GM18511 (cell line): ENCODE results near the gene PPP2R2C.

Experiments
- ATAC-seq: cut with Tn5 transposase; IDR thresholded peaks from one replicate; pipeline ENCODE4 v1.9.1; 2021; ENCODE audit warnings: mild to moderate bottlenecking, moderate library complexity; ENCODE audit not compliant: unreplicated experiment

PPP2R2C gene

DNA sequence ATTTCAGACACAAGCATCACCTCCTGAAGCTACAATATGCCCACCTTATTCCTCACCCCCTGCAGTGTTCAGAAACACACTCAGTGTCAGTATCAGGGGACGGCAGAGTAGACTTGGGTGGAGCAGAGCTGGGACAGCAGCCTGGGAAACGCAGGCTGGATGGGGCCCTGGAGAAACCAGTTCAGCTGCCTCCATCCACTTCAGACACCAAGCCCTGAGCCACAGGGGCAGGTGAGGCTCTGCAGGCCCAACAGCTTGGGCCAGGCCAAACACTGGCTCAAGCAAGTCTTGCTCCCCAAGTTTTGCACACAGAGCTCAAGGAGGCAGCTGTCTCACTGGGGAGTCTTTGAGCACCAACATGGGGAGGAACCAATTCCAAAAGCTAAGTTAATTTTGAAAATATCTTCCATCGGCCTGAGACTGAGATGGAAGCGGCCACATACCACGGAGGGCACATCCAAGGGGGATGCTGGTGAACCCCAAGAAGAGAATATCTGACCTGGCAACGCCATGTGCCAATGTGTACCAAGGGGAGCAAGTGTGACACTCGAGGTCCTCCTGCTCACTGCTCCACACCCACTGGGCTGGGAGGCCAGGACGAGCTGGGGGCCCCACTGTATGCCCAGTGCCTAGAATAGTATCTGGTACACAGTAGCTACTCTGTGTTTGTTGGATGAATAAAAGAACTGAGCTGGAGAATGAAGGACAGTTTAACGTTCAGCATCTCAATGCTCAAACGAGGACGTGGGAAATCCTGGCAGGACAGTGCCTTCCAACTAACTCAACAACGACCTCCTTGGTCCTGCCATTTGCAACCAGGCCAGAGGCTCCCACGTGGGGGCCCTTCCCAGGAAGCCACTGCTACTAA lies 45.6 kb downstream of the PPP2R2C start:
- no peak for ATAC-seq

DNA sequence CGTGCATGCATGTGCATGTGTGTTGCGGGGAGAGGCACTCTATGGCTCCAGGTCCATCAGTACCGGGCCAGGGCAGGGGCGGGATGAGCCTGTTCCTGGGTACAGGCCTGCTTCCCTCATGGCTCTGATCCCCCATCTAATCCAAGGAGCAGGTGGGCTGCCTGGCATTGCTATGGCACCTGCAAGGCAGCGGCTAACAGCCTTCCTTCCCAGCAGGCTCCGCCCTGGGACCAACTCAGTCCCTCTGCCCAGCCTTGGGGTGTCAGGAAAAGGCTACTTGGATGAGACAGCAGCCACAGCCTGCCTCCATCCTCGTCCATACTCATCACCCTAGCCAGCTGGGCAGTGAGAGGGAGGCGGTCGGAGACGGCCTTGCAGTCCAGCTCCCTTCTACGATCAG lies 46.5 kb downstream of the PPP2R2C start:
- no peak for ATAC-seq

DNA sequence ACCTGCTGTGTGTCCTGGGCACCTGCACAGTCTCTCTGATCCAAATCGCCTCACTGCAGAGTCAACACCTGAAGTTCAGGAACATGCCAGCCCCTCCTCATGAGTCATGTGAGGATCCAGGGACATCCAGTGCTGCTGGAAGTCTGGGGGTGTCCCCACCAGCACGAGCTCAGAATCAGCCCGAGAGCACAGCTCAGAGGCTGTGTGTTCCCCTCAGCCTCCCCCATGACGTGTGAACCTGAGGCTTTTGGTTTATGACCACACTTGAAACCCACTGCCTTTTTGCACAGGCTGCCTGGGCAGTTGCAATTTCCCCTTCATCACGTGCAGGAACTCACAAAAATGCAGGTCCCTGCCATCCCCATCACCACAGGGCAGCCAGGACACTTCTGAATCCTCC lies 47.1 kb downstream of the PPP2R2C start:
- peak; percentile 48 for ATAC-seq

DNA sequence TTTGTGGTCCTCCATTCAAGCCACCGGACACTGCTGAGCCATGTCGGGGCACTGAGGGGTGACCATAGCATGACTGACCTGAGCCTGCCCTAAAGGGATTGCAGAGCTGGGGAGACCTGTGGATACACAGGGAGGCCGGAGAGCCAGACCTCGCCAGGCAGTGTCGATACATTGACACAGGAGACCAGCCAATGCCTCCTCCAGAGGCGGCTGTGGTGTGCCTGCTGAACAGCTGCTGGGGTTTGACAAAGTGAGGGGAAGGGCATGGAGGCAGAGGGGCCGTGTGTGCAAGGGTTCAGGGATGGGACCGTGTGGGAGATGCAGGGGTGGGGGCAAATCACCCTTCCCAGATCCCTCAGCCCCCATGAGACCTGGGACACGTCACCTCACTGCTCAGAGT lies 48.0 kb downstream of the PPP2R2C start:
- ATAC-seq, result no peak

DNA sequence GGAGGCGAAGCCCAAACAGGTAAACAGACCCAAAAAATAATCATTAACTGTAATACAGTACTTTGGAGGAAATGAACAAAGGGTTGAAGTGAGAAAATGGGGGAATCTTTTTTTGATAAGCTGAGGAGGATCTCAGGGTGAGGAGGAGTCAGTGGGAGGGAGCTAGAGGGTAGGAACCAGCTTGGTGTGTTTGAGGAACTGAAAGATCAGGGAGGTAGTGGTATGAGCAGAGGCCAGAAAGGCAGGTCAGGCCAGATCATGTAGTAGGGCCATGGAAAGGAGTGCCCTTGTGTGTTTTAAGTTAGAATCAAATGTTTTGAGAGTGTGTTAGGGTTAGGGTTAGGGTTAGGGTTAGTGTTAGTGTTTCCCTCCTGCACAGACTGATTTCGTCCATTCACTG lies 48.8 kb downstream of the PPP2R2C start:
- peak; percentile 99 for ATAC-seq

DNA sequence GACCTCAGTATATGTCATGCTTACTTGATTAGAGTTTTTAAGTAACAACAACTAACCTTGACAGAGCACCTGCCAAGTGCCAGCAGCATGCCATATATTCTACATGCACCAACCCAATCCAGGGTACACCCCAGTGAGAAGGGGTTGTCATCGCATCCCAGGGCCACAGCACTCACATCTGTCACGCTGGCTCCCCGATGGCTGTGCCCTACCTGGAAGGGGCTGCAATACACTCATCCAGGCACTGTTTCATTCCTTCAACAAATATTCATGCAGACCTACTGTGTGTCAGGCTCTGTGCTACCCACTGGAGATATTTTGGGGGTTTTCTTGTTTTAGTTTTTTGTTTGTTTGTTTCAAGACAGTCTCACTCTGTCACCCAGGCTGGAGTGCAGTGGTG lies 49.5 kb downstream of the PPP2R2C start:
- no peak for ATAC-seq

DNA sequence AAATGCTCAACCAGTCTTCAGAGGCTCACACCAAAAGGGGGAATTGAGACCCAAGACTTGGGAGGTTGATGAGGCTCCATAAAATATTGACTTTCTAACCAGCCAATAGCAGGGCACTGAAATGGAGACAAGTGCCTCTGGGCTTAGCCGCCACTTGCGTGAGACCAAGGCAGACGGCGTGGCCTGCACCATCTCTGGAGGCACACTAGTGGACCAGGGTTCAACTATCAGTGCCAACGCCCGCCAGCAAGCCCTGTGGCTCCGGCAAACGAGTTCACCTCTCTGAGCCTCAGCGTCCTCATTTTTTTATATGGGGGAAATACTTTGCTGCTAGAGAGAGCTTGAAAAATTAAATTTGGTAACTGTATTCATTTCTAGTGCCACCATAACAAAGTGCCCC lies 50.3 kb downstream of the PPP2R2C start:
- no peak for ATAC-seq

DNA sequence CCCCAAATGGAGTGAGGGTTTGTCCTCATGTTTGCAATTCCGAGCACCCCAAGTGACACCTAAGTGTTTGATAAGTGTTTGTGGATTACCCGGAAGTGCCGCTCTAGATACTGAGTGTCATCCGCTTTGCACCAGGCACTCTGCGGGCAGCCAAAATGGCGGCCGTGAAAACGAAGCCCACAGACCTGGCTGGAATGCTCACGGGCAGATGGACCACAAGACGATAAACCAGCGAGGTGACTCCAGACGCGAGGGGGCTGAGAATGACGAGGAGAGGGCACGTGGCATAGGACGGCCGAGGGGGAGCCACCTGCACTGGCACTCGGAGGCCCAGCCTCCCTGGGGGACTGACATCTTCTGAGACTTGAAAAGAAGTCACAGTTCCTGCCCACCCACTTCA lies 51.0 kb downstream of the PPP2R2C start:
- ATAC-seq, result no peak

DNA sequence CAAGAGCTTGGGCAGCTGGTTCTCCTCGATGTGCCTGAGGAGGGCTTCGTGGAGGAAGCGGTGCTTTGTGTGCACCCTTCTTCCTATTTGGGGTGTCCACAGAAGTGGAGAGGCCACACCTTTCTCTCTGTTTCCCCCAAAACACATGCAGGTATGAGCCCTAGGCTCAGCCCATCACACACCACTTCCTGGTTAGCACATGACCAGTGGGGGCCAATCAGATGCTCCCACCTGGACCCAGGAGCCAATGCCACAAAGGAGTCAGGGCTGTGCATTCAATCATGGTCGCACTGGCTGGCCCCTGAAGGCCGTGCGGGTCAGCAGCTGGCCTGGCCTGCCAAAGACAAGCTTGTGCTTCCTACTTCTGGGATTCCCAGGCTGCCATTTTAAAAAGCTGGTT lies 51.4 kb downstream of the PPP2R2C start:
- ATAC-seq, result no peak

DNA sequence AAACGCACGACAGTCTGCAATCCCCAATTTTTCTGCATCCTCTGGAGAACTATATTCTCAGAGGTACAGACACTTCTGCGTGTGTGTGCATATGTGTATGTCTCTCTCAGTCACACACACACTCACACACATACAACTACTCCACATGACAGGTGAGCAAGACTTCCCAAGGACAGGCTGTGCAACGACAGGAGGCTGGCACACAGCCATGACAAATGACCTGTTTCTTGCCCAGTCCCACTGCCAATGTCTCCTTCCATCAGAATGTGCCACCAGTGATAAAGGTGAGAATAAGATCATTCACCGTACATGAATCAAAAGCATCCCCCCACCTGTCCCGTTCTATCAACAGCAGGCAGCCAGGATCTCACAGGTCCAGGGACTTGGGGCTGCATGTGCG lies 52.4 kb downstream of the PPP2R2C start:
- ATAC-seq, result no peak

DNA sequence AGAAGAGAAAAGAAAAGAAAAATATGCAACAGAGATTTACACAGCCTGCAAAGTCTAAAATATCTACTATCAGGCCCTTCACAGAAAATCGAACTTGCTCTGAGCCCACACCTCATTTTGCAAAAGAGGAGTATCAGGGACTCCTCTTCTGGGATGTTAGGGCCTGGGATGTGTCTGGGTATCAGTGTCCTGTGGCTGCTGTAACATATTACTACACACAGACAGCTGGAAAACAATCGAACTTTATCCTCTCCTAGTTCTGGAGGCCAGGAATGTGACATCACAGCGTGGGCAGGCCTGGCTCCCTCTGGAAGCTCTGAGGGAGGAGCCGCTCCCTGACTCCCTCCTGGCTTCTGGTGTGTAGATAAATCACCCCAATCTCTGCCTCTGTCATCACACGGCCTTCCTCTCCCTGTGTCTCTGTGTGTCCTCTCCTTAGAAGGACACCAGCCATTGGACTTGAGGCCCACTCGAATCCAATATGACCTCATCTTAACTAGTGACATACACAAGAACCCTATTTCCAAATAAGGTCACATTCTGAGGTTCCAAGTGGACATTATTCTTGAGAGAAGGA lies 52.9 kb downstream of the PPP2R2C start:
- no peak for ATAC-seq

DNA sequence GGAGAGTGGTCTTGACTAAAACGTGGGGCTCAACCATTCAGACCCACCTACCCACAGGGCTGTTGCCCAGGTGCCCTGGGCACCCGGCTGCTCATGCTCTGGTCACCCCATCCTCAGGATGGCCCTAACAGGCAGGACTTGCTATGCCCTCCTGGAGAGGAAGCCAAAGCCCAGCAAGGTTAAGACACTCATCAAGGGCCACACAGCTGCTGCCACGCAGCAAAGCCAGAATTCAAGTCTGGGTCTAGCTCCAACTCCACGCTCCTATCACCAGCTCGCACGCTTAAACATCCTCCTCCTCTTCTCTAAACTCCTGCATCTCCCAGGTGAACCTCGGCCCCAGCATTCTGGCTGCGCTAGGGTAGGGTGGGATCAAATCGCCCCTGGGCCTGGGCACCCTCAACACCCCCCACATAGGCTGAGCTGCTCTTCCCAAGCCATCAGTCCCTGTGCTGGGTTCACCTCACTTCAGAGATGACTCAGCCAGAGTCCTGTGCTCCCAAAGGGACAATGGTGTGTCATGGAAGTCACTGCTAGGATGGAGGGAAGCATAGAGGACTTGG lies 54.1 kb downstream of the PPP2R2C start:
- no peak for ATAC-seq

DNA sequence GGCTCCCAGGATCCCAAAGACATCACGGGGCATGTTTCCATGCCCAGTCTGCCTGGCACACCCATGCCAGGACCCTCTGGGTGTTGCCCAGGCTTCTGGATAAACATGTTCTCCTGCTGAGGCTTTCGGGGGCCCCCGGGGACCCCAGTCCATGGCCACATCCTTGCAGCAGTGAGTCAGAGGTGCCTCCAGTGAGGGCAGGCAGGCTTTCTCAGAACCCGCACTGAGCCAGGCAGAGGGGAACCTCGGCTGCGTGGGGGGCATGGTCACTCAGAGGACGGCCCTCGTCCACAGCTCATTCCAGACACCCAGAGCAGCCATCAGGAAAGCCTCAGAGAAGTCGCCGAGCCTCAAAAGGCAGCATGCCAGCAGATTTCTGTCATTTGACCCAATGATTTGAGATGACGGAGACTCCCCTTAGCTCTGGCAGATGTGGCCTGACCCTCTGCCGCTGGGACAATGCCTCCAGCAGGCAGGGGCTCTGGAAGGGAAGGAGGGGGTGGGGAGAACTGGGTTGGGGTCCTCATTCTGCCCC lies 54.8 kb downstream of the PPP2R2C start:
- ATAC-seq, result no peak

DNA sequence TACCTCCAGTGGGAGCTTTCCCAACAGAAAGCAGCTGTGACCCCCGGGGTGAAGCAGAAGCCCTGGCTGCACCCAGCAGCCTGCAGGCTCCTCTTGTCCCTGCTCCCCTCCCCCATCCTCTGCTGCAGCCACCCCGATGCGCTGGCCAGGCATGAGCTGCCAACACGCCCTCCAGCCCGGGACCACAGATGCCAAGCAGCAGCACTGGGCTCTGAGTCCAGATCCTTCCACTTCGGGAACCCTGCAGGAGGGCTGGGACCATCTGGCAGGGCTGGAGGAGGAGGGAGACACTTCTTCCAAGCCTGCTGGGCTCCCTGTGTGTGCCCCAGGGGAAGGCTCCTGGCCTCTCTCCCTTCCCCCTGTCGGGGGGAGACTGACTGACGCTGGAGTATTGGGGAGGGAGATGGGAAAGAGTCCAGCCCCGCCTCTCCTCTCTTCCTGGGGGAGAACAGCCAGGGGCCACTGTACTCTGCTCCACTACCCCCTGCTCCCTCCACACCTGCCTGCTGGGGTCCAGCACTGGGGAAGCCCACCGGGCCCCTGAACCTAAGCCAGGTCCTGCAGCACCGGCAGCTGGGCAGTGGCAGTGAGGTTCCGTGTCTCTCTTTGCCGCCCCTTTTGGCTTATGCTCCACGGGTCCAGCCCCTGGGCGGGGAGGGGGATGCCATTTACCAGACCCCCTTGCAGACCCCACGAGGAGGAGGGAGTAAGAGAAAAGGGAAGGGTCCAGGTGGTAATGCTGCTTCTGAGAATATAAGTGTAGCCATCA lies 55.7 kb downstream of the PPP2R2C start:
- ATAC-seq, result no peak

DNA sequence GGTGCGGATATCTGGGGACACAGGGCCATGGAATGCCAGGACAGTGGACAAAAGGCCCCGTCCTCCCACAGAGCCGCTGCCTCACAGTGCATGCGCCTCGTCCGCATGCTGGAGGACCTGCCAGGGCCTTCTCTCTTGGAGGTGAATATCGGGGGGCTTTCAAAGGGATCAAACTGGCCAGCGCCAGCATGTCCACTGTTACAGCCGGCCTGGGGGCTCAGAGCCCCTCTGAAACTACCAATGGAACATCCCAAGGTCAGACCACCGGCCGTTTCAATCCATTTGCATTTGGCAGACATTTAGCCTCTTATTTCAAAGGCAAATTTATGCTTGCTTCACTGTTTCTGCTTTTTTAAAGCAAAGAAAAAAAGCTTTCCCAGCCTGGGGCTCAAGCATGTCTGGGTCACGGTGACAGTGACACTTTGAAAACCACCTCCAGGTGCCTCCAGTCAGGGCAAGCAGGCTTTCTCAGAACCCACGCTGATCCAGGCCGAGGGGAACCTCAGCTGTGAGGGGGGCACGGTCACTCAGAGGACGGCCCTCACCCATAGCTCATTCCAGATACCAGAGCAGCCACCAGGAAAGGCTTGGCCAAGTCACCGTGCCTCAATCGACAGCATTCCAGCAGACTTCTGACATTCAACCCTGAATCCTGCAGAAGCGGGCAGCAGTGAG lies 57.2 kb downstream of the PPP2R2C start:
- no peak for ATAC-seq

DNA sequence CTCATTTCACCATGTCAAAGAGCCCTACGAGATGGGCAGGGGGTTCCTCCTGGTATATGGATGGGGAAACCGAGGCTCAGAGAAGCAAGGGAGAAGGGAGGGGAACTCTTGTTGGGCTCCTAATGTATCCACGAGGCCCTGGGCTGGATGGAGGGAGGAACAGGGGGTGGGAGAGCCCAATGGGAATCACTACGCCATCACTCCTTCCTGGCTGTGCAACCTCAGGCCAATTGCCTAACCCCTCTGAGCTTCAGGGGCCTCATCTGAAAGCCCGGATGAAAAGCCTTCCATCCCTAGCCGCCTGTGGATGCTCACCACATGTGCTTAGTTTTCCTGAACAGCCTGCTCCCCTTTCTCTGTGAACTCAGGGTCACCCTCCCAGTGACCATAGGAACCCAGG lies 57.8 kb downstream of the PPP2R2C start:
- no peak for ATAC-seq

DNA sequence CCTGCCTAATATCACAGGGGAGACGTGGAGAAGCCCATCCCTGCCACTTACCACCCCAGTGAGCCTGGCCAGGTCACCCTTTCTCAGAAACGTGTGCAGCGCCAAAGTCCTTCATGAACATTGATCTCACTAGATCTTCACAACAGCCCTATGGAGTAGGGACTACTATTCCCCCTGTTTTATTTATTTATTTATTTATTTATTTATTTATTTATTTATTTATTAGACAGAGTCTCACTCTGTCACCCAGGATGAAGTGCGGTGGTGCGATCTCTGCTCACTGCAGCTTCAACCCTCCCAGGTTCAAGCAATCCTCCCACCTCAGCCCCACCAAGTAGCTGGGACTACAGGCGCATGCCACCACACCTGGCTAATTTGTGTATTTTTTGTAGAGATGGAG lies 61.8 kb downstream of the PPP2R2C start:
- ATAC-seq, result no peak

DNA sequence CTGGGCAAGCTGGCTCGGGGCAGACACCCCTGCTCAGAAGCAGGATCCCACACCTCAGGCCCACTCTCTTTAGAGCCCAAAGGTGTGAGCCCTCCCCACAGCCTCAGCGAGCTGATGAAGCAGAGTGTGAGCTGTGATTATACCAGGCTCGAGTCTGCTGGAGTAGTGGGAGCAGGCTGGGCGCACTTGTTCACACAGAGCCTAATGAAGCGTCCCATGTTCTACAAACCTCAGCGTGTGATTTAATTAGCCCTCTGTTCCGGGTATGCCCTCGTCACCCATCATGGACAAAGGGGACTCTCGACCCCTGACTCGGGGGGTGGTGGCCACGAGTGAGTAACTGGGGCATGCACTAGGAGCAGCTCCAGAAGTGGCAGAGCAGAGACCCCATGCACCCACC lies 62.3 kb downstream of the PPP2R2C start:
- no peak for ATAC-seq

DNA sequence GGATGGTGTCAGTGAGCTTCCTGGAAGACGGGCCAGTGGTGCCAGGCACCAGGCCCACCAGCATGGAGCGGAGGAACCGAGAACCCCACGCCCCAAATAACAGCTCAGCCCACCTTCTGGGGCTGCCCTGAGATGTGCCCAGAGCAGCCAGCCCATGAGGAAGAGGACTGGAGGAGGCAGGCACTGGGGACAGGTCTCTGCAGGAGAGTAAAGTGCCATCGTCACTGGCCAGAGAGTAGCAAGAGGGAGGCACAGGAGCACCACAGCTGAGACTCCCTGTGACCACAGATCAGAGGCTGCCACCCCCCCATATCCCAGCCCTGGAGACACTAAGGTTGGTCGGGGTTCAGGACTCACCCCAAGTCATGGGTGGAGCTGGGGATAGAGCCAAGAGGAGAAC lies 63.0 kb downstream of the PPP2R2C start:
- no peak for ATAC-seq

DNA sequence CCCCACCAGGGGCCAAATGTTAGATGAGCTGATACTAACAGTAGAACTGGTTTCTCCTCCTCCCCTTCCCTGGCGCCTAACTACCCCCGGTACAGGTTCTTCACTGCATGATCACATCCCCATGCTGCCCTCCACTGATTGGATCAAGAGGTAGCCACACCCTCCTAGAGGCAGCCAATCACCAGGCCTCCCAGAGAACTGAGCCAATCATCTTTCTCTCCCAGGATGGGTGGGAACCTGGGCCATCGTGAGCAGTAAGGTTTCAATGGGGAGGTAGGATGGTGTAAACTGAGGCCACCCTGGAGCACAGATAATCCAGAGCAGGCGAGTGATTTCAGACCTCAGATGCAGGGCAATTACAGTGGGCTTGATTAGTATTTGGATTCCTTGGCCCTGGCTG lies 64.2 kb downstream of the PPP2R2C start:
- no peak for ATAC-seq

DNA sequence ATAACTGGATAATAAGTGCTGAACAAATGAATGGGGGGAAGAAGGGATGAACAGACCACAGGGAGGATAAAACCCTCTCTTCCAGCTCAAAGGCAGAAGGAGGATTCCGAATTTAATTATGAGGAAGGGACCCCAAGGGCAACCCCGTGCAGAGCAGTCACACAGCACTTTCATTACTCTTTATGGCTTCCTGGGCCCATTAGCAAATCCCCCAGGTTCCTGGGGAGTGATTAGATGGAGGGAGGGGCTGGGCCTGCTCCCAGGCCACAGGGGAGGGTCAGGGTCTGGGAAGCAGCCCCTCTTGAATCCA lies 67.1 kb downstream of the PPP2R2C start:
- ATAC-seq, result no peak
